GM19397 (cell line): ENCODE measurements around the gene CCDC15.
"Not testable (repeated sequence)": the region's sequence is repeated elsewhere in the genome, so short reads cannot be mapped to it uniquely, and the experiment has no call there.

Experiments
- ATAC-seq: cut with Tn5 transposase; IDR thresholded peaks from one replicate; pipeline ENCODE4 v1.9.1; 2021; ENCODE audit warnings: mild to moderate bottlenecking, moderate library complexity; ENCODE audit not compliant: unreplicated experiment

The CCDC15 gene

GRCh38 chr11:125079878-125080530, 126.0 kb downstream of the CCDC15 start:
- ATAC-seq: no peak

- ATAC-seq: no peak
Measured at GRCh38 chr11:125080531-125080911, 126.5 kb downstream of the CCDC15 start.

DNA sequence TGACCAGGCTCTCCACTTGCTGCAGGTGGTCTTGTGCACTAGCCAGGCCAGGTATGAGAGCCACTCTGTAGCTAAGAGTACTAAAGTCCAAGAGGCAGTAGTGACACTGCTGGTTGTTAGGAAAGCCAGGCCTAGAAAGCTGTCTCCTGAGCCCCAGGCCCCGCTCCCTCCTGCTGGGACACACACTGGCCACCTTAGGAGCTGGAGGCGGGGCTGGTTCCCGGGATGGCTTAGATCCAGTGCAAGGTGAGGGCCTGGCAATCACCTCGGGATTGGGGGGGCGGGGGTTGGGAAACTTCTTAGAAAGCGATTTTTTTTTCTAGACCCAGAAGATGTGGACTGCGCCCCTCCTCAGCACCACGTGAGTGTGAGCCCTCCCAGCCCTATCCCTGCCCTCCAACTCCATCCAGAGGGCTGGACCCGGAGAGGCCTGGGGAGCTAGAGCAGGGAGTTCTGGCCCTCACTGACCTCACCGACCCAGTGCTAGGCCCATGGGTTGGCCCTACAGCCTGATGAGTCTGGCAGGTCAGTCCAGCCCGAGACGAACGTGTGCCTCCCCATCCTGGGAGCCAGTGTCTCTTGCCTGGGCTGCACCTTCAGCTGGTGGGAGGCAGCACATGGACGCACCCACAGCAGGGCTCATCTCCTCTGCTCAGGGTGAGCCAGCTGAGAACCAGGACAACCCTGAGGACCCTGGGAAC, 127.2 kb downstream of the CCDC15 start:
- ATAC-seq: no peak

DNA sequence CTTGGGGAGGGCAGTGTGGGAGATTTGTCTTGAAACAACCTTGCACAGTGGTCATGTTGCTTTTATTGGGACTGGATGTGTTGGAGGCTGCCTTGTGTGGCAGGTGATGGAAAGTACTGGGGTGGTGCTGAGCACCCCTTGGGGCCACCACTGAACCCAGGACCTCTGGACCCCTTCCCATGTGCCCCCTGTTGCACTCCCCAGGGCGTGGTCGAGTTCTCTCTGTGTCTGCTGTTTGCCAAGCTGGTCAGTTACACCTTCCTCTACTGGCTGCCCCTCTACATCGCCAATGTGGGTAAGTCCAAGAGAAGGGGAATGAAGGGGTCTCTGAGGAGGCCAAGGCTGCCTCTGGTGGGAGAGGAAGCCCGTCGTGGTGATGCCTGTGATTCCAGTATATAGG, 128.0 kb downstream of the CCDC15 start:
- ATAC-seq: no peak

- ATAC-seq: no peak
Measured at GRCh38 chr11:125082611-125083311, 128.8 kb downstream of the CCDC15 start.

GRCh38 chr11:125083312-125084056, 129.5 kb downstream of the CCDC15 start:
- no peak for ATAC-seq

- no peak for ATAC-seq
Measured at GRCh38 chr11:125084057-125084416, 130.0 kb downstream of the CCDC15 start.

DNA sequence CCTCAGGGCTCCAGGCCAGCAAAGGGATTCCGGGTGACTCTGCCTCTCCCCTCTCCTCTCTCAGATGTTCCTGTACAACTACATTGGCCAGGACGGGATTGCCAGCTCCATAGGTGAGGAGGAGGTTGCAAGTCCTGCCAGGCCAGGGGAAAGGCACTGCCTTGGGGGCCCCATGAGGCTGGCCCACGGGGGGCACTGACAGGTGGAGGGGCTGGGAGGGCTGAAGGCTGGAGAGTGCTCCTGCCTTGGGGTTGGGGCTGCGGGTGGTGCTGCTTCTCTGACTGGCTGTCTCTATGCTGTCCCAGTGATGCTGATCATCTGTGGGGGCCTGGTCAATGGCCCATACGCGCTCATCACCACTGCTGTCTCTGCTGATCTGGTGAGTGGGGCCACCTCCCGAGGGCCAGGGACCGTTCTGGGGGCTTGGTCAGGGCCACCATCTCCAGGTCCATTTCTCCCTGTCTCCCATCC, 130.8 kb downstream of the CCDC15 start:
- no peak for ATAC-seq

DNA sequence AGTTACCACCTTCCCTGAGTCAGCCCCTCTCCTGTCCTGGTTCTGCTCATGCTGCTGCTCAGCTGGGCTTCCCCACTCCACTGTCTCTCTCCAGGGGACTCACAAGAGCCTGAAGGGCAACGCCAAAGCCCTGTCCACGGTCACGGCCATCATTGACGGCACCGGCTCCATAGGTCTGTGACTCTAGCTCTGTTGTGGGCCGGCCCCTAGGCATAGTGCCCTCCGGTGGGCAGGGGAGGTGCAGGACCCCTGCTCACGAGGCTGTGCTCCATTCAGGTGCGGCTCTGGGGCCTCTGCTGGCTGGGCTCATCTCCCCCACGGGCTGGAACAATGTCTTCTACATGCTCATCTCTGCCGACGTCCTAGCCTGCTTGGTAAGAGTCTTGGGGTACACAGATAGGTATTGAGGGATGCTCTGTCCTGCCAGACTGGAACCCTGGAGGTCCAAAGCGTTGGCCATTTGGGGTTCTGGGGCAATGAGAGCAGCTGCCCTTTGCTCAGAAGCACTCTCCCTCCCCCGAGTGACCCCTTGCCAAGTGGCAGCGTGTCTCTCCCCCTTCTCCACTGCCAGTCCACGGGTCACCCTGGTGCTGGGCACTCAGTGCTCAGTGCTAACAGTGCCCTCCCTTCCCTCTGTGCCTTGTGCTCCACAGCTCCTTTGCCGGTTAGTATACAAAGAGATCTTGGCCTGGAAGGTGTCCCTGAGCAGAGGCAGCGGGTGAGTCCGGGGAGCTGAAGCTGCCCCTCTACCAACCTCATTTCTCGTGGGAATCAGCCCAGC, 131.5 kb downstream of the CCDC15 start:
- ATAC-seq: no peak

GRCh38 chr11:125086633-125087296, 132.8 kb downstream of the CCDC15 start:
- no peak for ATAC-seq

- no peak for ATAC-seq
Measured at GRCh38 chr11:125088123-125088522, 134.1 kb downstream of the CCDC15 start.

DNA sequence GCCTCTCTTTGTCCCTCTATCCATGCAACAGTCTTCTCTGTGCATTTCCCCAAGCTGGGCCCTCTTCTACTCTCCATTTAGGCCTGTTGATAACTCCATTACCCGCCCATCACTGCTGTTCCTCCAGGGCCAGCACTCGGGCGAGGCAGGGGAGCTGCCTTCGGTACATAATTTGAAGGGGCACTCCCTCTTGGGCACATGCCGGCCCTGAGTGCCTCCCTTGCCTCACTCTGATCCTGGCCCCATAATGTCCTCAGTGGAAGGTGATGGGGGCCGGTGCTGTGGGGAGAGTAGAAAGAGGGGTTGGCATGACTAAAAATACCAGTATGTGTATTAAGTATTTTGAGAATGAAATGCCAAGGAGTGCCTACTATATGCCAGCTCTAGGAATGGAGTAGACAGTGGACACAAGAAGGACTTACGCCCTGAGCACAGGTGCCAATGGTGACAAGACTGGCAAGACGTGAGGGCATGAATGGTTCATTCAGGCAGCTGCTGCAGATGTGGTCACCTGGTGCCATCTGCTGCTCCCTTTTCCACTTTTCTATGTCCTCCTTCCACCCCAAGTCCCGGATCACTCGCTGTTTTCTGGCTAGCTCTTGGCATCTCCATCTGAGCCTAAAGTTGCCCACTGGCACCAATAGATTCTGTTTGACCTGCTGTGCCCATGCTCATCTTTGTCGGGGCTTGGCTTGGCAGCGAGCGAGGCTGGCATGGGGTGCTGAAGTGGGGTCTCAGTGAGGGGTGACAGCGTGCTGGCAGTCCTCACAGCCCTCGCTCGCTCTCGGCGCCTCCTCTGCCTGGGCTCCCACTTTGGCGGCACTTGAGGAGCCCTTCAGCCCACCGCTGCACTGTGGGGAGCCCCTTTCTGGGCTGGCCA, 134.8 kb downstream of the CCDC15 start:
- ATAC-seq: no peak

GRCh38 chr11:125089481-125089880, 135.5 kb downstream of the CCDC15 start:
- not testable (repeated sequence) for ATAC-seq

DNA sequence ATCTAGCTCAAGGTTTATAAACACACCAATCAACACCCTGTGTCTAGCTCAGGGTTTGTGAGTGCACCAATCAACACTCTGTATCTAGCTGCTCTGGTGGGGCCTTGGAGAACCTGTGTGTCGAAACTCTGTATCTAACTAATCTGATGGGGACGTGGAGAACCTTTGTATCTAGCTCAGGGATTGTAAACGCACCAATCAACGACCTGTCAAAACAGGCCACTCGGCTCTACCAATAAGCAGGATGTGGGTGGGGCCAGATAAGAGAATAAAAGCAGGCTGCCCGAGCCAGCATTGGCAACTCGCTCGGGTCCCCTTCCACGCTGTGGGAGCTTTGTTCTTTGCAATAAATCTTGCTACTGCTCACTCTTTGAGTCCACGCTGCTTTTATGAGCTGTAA, 136.1 kb downstream of the CCDC15 start:
- not testable (repeated sequence) for ATAC-seq

- no peak for ATAC-seq
Measured at GRCh38 chr11:125090816-125091215, 136.8 kb downstream of the CCDC15 start.
